ENCODE data around the gene DCT.
"Not testable (repeated sequence)": the region's sequence is repeated elsewhere in the genome, so short reads cannot be mapped to it uniquely, and the experiment has no call there.

DCT gene

DNA sequence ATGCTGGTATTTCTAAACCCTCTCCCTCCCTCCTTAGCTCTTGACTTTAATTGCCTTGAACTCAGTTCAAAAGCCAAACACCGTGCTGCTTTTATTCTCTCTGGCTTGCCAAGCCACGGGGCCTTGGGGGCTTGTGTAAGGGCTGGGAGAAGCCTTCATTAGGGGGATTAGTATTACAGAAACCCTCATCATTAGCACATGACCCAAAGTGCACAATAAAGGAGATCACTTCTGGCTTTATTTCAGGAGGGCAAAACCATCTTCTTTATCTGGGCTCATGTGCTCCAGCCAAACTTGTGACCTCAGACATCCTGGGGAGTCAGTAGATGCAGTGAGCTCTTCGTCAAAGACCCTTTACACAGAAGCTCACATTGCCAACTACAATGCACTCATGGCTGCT is at the start of gene DCT:
Gene DCT, minus strand, starts transcription at position 67 of the 400 bp plus-strand sequence. CDS start 427 bp downstream, outside the sequence.
- no peak for DNase-seq

DNA sequence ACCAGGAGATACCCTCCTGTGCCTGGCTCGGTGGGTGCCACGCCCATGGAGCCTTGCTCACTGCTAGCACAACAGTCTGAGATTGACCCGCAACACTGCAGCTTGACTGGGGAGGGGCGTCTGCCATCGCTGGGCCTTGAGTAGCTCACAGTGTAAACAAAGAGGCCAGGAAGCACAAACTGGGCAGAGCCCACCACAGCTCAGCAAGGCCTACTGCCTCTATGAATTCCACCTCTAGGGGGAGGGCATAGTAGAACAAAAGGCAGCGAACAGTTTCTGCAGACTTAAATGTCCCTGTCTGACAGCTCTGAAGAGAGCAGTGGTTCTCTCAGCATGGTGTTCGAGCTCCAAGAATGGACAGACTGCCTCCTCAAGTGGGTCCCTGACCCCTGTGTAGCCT is 47.5 kb upstream of the DCT start:
- not testable (repeated sequence) for DNase-seq

DNA sequence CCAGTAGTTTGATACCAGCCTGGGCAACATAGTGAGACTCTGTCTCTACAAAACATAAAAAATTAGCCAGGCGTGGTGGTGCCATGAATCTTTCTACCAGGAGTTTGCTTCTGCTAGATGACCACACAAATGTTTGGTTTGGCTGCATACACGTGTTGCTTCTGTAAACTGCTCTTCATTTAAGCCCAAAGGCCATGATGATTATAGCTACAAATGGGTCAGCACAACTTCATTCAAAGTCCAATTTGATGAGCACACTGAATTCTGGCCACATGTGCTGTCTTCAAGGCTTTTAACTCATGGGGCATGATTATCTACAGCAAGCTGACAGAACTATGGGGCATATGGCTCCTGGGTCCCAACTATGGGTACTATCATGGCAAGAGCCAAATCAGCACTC is 46.3 kb upstream of the DCT start:
- DNase-seq, result no peak

DNA sequence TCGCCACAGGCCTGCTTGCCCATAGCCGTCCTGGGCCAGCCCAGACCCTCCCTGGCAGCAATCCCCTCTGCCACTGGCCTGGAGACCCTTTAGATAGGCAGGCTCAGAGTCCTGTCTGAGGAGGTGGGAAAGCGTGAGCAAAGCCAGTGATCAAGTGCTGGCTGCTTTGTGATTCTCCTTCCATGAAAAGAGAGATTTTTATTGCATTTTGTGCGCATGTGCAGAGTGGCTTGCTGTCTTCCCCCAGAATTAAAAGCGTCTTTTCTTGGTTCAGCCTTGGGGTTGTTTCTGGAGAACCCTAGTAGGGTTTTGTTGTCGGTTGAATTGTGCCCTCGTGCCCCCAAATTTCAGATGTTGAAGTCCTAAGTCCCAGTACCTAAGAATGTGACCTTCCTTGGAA is 44.9 kb upstream of the DCT start:
- DNase-seq, result no peak

GRCh38 chr13:94520001-94520400 is 40.5 kb upstream of the DCT start:
- DNase-seq, result no peak

DNA sequence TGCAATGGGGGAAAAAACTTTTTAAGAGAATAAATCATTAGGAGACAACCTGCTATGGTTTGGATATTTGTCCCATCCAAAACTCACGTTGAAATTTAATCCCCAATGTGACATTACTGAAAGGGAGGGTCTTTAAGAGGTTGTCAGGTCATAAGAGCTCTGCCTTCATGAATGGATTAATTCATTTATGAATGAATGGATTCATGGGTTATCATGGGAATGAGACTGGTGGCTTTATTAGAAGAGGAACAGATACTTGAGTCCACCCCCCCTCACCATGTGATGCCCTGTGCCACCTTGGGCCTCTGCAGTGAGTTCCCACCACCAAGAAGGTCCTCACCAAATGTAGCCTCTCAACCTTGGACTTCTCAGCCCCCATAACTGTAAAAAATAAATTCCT is 37.0 kb upstream of the DCT start:
- DNase-seq, result no peak

GRCh38 chr13:94515911-94516310 is 36.4 kb upstream of the DCT start:
- DNase-seq, result no peak

GRCh38 chr13:94515374-94515773 is 35.9 kb upstream of the DCT start:
- no peak for DNase-seq

DNA sequence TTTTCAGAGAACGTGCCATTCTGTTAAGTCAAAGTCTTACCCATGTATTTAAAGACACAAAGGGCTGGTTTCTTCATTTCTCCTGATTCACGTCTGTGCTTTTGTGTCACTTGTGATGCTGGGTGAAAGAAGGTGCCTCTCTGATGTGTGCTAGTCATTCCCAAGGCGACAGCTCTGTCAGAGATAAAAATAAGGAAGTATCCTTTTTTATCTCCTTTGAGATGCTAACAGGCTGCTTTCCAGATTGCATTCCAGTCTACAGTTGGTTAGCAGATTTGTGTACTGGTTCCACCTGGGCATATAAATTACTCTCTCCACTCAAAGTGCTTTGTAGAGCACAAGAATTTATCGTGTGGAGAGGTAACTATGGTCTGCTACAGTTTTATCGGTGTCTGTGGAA is 33.5 kb upstream of the DCT start:
- no peak for DNase-seq

- no peak for DNase-seq
These were observed 26.2 kb upstream of the DCT start for GRCh38 chr13:94505730-94506129.

GRCh38 chr13:94503851-94504250 is 24.4 kb upstream of the DCT start:
- no peak for DNase-seq

GRCh38 chr13:94498831-94499230 is 19.3 kb upstream of the DCT start:
- DNase-seq, result not testable (repeated sequence)

GRCh38 chr13:94495806-94496205 is 16.3 kb upstream of the DCT start:
- DNase-seq, result no peak

GRCh38 chr13:94494026-94494425 is 14.5 kb upstream of the DCT start:
- DNase-seq, result no peak

- no peak for DNase-seq
These were observed 7.6 kb upstream of the DCT start for GRCh38 chr13:94487043-94487442.

- no peak for DNase-seq
These were observed 4.5 kb upstream of the DCT start for GRCh38 chr13:94483970-94484369.

DNA sequence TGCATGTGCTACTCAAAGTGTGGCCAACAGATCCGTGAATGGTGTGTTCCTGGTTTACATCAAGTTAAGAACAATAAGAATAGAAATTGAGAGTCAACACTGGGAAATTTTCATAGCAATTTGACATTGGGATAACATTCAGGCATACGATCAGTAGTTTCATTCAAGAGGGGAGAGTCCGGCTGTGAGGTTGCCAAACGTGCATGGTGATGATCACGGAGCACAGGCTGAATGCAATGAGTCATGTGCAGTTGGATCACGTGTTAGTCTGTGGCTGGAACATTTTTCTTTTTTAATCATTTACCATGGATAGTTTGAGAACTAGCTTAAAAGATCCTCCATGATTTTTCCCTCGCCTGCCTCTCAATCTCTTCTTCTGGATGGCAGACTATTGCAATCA is 2.5 kb upstream of the DCT start:
- DNase-seq, result no peak

GRCh38 chr13:94480672-94481145 is 1.2 kb upstream of the DCT start:
- DNase-seq, result no peak

GRCh38 chr13:94478913-94479312 is 569 bp downstream of the DCT start:
- DNase-seq, result no peak

- no peak for DNase-seq
These were observed 9.4 kb downstream of the DCT start for GRCh38 chr13:94470126-94470525.

DNA sequence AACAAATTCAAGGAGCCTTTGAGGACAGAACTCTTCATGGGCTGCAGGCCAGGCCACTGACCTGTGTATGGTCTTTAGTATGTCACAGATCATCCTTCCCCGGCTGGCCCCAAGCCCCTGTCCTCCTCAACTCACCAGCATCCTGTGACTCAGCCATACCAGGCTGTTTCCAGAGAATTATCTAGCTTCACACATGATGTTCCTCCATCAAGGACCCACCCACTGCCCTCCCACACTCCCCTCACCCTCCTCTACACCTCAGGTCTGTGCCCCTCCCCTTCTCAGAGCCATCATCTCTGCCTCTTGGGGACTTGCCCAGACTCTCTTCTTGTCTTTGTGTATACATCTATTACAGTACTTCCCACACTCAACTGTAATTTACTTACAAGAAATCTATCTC is 14.7 kb downstream of the DCT start:
- DNase-seq, result no peak

GRCh38 chr13:94462670-94463069 is 16.8 kb downstream of the DCT start:
- DNase-seq, result no peak

DNA sequence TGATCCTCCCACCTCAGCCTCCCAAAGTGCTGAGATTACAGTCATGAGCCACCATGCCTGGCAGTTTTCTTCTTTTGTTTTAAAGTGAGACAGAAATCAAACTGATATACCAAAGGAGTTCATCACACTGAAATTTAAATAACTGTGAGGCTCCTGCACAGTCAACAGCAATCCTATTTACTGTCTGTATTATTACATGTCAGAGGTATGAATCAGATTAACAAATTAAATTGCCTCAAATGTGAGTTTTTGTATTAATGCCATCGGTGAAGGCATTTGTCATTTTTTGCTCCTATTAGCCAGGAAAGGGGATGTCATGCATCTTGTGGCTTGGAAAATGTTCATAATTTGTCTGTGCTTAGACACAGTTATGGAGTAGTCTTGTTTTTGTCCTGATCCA is 20.4 kb downstream of the DCT start:
- DNase-seq, result no peak

DNA sequence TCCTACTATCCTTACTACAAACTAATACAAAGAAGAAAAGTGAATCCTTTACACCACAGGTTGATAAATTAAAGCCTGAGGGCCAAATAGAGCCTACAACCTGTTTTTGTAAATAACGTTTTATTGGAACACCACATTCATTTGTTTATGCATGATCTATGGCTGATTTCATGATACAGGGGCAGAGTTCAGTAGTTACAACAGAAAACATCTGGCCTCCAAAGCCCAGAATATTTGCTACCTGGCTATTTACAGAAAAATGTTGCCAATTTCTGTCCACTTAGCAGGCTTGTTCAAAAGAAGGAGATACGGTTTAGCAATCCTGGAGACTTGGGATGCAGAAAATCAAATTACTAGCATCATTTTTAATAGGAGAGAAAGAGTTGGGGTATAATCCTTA is 24.1 kb downstream of the DCT start:
- no peak for DNase-seq

- no peak for DNase-seq
These were observed 24.6 kb downstream of the DCT start for GRCh38 chr13:94454906-94455305.

DNA sequence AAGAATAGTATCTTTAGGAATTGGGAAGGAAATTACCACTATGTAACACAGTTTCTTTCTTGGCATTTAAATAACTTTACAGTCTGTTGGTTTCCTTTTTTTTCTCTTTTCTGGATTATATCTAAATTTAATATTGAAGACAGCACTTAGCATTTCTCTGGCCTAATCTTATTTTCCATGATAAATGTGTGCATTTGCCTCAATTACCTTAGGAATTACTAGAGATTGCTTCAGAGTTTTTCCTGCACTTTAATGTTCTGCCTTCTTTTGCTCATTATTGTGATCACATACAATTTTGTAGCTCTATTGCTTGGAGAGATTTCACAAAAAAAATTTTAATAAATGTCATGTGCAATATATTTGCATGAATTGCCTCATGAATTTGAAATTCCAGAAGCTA is 25.1 kb downstream of the DCT start:
- DNase-seq, result no peak
